K562 (cell line): ENCODE data around the gene GJC2. TPM values are rescaled to one million over a fixed set of nuclear protein-coding genes. Genes with fewer than 3 reads are reported as not detected.

ENCODE experiments used
- ATAC-seq: fragments of 200-7000 bp; cut with Tn5 transposase; 3 replicates; pipeline ENCODE4 v1.9.1; 2020; ENCODE audit warnings: moderate library complexity
- BruUV-seq: library from RNA; stranded (reverse); fragments of 400-500 nt; replicated peaks from 2 replicates; lab custom pipeline; 2021; lab: Mats Ljungman, UMichigan
- CTCF ChIA-PET: fragments of 300-600 bp; formaldehyde crosslinking; extraction: SDS; loops from one replicate; lab custom pipeline; 2021; ENCODE audit warnings: low intra/inter-chr PET ratio; lab: Yijun Ruan, JAX
- POLR2A ChIA-PET: fragments of 300-600, 350-650 bp; sonication (Branson Sonifier 250); formaldehyde crosslinking; extraction: SDS; loops from one replicate; lab custom pipeline; 2021; ENCODE audit warnings: antibody characterized with exemption, inconsistent platforms; lab: Yijun Ruan, JAX
- DNase-seq, 4 experiments: peaks; one replicate each; pipeline versions ENCODE4 v3.0.0 to v3.0.0-alpha.2; 2011 to 2018; ENCODE audit warnings: low spot score in 3 of 4, mixed read lengths in 3 of 4; ENCODE audit errors: extremely low read depth in 1 of 4
- FAIRE-seq: peaks from 2 replicates; lab custom pipeline; 2011; peaks lifted over from hg19 to GRCh38; lab: Jason Lieb, UNC
- H2AFZ ChIP-seq: 2 replicates; pipeline ENCODE4 v1.6.0; 2011; ENCODE audit warnings: low read depth, low read length, control low read depth, inconsistent platforms
- H3K27ac ChIP-seq: fragments of 200-600 bp; 3 replicates; pipeline ENCODE4 v1.8.0; 2011; ENCODE audit warnings: low read depth, mild to moderate bottlenecking, control low read depth, inconsistent platforms, low read length, moderate library complexity, mixed read lengths; ENCODE audit errors: extremely low read depth
- H3K27me3 ChIP-seq, 2 experiments: fragments of 300-600 bp in 1 of 2; 2 replicates in 1 of 2; 3 replicates in 1 of 2; pipeline versions ENCODE4 v1.6.0 to v1.8.0; 2011; ENCODE audit warnings: inconsistent platforms in 2 of 2, low read length in 2 of 2, mild to moderate bottlenecking in 1 of 2, mixed read lengths in 1 of 2, moderate library complexity in 1 of 2; ENCODE audit not compliant: control insufficient read depth in 2 of 2, insufficient read depth in 2 of 2
- H3K36me3 ChIP-seq: fragments of 300-600 bp; 3 replicates; pipeline ENCODE4 v1.8.0; 2011; ENCODE audit warnings: mild to moderate bottlenecking, low read length, inconsistent platforms; ENCODE audit not compliant: control insufficient read depth, insufficient read depth
- H3K4me1 ChIP-seq, 2 experiments: fragments of 200-600 bp in 1 of 2; replicated peaks in 1 of 2; 2 replicates in 1 of 2; 3 replicates in 1 of 2; pipeline versions ENCODE4 v1.5.1 to v1.8.0; 2011; ENCODE audit warnings: inconsistent platforms in 2 of 2, low read length in 2 of 2, mild to moderate bottlenecking in 1 of 2, mixed read lengths in 1 of 2, moderate library complexity in 1 of 2; ENCODE audit not compliant: control insufficient read depth in 2 of 2, insufficient read depth in 2 of 2
- H3K4me2 ChIP-seq: 2 replicates; pipeline ENCODE4 v1.6.1; 2011; ENCODE audit warnings: low read length, control low read depth, inconsistent platforms, mixed read lengths; ENCODE audit not compliant: insufficient read depth
- H3K4me3 ChIP-seq: fragments of 200-600 bp; sonication (generic), shearing (Covaris generic); 2 replicates; pipeline ENCODE4 v1.5.1; 2016; ENCODE audit warnings: control low read depth, inconsistent platforms
- H3K79me2 ChIP-seq: fragments of 200-600 bp; 3 replicates; pipeline ENCODE4 v1.8.0; 2011; ENCODE audit warnings: low read length, inconsistent platforms; ENCODE audit not compliant: control insufficient read depth, insufficient read depth
- H3K9ac ChIP-seq, 2 experiments: 2 replicates each; pipeline versions ENCODE4 v1.6.0 to v1.6.1; 2011; ENCODE audit warnings: low read depth in 2 of 2, low read length in 2 of 2, control low read depth in 1 of 2, inconsistent platforms in 1 of 2, mild to moderate bottlenecking in 1 of 2, mixed read lengths in 1 of 2; ENCODE audit not compliant: insufficient read depth in 1 of 2
- H3K9me1 ChIP-seq: one replicate; pipeline ENCODE4 v1.6.0; 2011; ENCODE audit warnings: inconsistent platforms, mild to moderate bottlenecking, low read length, moderate library complexity; ENCODE audit not compliant: control insufficient read depth, insufficient read depth
- H3K9me3 ChIP-seq: replicated peaks from 2 replicates; pipeline ENCODE4 v1.5.1; 2011; ENCODE audit warnings: low read depth, low read length, inconsistent platforms; ENCODE audit not compliant: control insufficient read depth, insufficient read depth
- H4K20me1 ChIP-seq: replicated peaks from 2 replicates; pipeline ENCODE4 v1.6.1; 2011; ENCODE audit warnings: low read length, inconsistent platforms, mixed read lengths; ENCODE audit not compliant: control insufficient read depth, insufficient read depth
- CBX1 ChIP-seq: sonication (generic); IDR thresholded peaks from 2 replicates; pipeline ENCODE4 v1.6.1; 2016; ENCODE audit warnings: antibody characterized with exemption, low read depth, mild to moderate bottlenecking
- HDAC8 ChIP-seq: fragments of 450-650 bp; IDR thresholded peaks from 2 replicates; pipeline ENCODE4 v1.6.1; 2016; ENCODE audit warnings: mild to moderate bottlenecking, missing genetic modification characterization, moderate library complexity, missing compliant biosample characterization
- POLR2AphosphoS2 ChIP-seq: IDR thresholded peaks from 2 replicates; pipeline ENCODE4 v1.6.1; 2012; ENCODE audit warnings: low read length, improper control_type of control experiment
- POLR2H ChIP-seq: IDR thresholded peaks from 2 replicates; pipeline ENCODE4 v1.6.1; 2016; ENCODE audit warnings: missing genetic modification characterization, low read depth, mild to moderate bottlenecking, control low read depth, missing compliant biosample characterization, moderate library complexity
- ZBTB7A ChIP-seq: IDR thresholded peaks from 2 replicates; pipeline ENCODE4 v1.6.1; 2011; ENCODE audit warnings: low read depth, mild to moderate bottlenecking, low read length, moderate library complexity, borderline replicate concordance; ENCODE audit not compliant: control insufficient read depth
- ZFP36 ChIP-seq: fragments of 150-350 bp; IDR thresholded peaks from 2 replicates; pipeline ENCODE4 v1.6.1; 2018; ENCODE audit warnings: low read length, low read depth; ENCODE audit not compliant: partially characterized antibody
- WGBS: fragments of 100-300 bp; shearing (Covaris generic); methylation state at CpG from one replicate; pipeline ENCODE4 v1.1.6; 2016; ENCODE audit warnings: low coverage, mixed read lengths; ENCODE audit not compliant: insufficient coverage; ENCODE audit errors: missing lambda C conversion rate; 5-methylcytosine and 5-hydroxymethylcytosine counted together
- in situ Hi-C: fragments of 300-500 bp; cut with MboI; formaldehyde crosslinking; loops from 4 replicates; pipeline ENCODE4 v1.15.0; 2018; ENCODE audit warnings: inconsistent platforms, mixed read lengths
- intact Hi-C: fragments of 100-400 bp; cut with micrococcal nuclease; formaldehyde crosslinking; loops from 2 replicates; pipeline ENCODE4 v1.14.2; 2022
- polyA plus RNA-seq, 8 experiments: library from polyadenylated mRNA; depleted of rRNA in 4 of 8; stranded (reverse) in 5 of 8; unstranded in 3 of 8; fragments of >200 nt; fragmentation: Nextera tagmentation in 2 of 8; fragmentation: Illumina TruSeq in 1 of 8; extraction: Ambion mirVana in 2 of 8; extraction: Trizol in 1 of 8; gene quantifications; 2 replicates each; pipeline versions ENCODE4 v1.2.1 to v1.2.3, GENCODE V29; 2011 to 2014; ENCODE audit warnings: inconsistent platforms in 1 of 8, missing spikeins in 1 of 8
- total RNA-seq, 7 experiments: library from RNA; depleted of rRNA in 6 of 7; stranded (reverse); fragments of >200 nt in 6 of 7; fragmentation: Illumina TruSeq in 2 of 7; extraction: Trizol in 2 of 7; gene quantifications; 2 replicates each; pipeline versions ENCODE4 v1.2.1 to v1.2.3, GENCODE V29; 2011 to 2021; ENCODE audit warnings: low replicate concordance in 1 of 7
- TF ChIP-seq, protein P1 (sequence below): sonication (generic); formaldehyde crosslinking; IDR thresholded peaks from 2 replicates; pipeline ENCODE4 v1.8.0; 2022; ENCODE audit warnings: missing genetic modification reagents, mild to moderate bottlenecking, moderate library complexity, borderline replicate concordance
- TF ChIP-seq, protein P2 (sequence below): fragments of 450-650 bp; formaldehyde crosslinking; IDR thresholded peaks from 2 replicates; pipeline ENCODE4 v1.4.0; 2020; ENCODE audit warnings: mild to moderate bottlenecking, moderate library complexity
- TF ChIP-seq, protein P3 (sequence below), 3 experiments: fragments of 200-800 bp in 1 of 3; sonication (Bioruptor generic) in 1 of 3; sonication (generic) in 1 of 3; formaldehyde crosslinking in 1 of 3; IDR thresholded peaks; 2 replicates each; pipeline versions ENCODE4 v1.6.1 to v1.8.0; 2016 to 2022; ENCODE audit warnings: mild to moderate bottlenecking in 2 of 3, missing compliant biosample characterization in 2 of 3, missing genetic modification characterization in 2 of 3, missing genetic modification reagents in 1 of 3

The GJC2 gene
- total and polyA plus RNA-seq, 9 of the 15 experiments (the other 6 are each of a cell fraction or from before 2014, with no cell fraction given) = 0.03 to 0.62 (median 0.11) TPM; not detected in 2

DNA sequence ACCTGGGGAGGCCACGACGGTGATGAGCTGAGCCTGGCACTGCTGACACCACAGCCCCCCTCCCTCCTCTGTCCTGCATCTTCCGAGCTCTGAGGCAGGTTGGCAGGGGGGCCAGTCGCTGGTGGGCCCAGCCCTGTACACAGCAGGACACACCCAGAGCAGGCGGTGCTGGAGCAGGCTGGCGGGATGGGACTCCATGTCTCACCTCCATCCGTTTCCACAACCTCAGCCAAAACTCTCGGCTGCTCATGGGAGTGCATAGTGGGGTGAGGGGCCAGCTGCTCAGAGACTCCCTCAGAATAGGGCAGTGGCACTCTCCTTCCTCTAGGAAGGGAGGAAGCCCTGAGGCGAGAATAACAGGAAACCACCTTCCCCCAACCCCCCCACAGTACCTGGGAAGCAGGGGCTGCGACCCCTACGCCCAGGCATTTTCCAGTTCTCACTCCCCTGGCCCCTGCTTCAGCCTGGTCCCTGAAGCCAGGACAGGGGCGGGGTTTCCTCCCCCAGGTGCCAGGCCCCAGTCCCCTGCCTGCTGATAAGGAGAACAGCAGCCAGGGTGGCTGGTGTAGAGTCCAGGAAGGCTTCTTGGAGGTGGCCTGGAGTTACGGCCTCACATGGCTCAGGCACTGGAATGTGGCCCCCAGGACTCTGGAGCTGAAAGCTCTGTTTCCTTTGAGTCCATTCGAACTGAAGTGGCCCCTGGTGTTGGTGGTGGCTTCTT, 12.7 kb downstream of the GJC2 start:
- H3K79me2 ChIP-seq = peaks cover 10% of the 10 kb centered on the region
- H3K36me3 ChIP-seq = no peaks in the 10 kb centered on the region
- no peak overlapping the region for H3K27ac ChIP-seq
- H3K9me3 ChIP-seq = no peaks in the 10 kb centered on the region
- no peak for FAIRE-seq
- no peak overlapping the region for H2AFZ ChIP-seq
- intact Hi-C loops (no loop called here), in situ Hi-C loops (no loop called here)
- POLR2A ChIA-PET = interaction anchor here (0.6 to 3.3 kb wide), 5 partner anchors 11 to 242 kb away, joined by 3 to 15 read pairs (median 3); no protein-coding TSS in a partner anchor
- CTCF ChIA-PET = no interaction called here
- no peaks in the 10 kb centered on the region for H3K27me3 ChIP-seq
- TF ChIP-seq, protein P1, sequence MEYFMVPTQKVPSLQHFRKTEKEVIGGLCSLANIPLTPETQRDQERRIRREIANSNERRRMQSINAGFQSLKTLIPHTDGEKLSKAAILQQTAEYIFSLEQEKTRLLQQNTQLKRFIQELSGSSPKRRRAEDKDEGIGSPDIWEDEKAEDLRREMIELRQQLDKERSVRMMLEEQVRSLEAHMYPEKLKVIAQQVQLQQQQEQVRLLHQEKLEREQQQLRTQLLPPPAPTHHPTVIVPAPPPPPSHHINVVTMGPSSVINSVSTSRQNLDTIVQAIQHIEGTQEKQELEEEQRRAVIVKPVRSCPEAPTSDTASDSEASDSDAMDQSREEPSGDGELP (CRISPR knock-in tag) = 0 out of 2 replicates have a peak, but pooled peaks have one; percentile 18
- no peak for TF ChIP-seq CBX1
- TF ChIP-seq ZFP36 = peak; percentile 93
- no peak for TF ChIP-seq POLR2AphosphoS2
- no peak for TF ChIP-seq POLR2H (tag)
- TF ChIP-seq, protein P2, sequence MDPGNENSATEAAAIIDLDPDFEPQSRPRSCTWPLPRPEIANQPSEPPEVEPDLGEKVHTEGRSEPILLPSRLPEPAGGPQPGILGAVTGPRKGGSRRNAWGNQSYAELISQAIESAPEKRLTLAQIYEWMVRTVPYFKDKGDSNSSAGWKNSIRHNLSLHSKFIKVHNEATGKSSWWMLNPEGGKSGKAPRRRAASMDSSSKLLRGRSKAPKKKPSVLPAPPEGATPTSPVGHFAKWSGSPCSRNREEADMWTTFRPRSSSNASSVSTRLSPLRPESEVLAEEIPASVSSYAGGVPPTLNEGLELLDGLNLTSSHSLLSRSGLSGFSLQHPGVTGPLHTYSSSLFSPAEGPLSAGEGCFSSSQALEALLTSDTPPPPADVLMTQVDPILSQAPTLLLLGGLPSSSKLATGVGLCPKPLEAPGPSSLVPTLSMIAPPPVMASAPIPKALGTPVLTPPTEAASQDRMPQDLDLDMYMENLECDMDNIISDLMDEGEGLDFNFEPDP (CRISPR knock-in tag) = no peak
- TF ChIP-seq, protein P3, sequence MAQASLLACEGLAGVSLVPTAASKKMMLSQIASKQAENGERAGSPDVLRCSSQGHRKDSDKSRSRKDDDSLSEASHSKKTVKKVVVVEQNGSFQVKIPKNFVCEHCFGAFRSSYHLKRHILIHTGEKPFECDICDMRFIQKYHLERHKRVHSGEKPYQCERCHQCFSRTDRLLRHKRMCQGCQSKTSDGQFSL (CRISPR knock-in tag; IDR thresholded peaks at IDR 0.05) = 0 out of 2 replicates have a peak, but pooled peaks have one; percentile 20
- TF ChIP-seq, protein P3 (tag; IDR thresholded peaks at IDR 0.05) = no peak
- TF ChIP-seq HDAC8 (tag) = no peak
- TF ChIP-seq ZBTB7A = peak; percentile 52; the same call in 1 of the 2 replicates
- ATAC-seq = no peak
- no peak overlapping the region for H3K4me2 ChIP-seq
- peak overlapping the region in 1 of 2 experiments; percentile 83; a peak in 2 of 4 replicates for H3K9ac ChIP-seq
- peaks cover 18 to 63% of the 10 kb centered on the region in 2 experiments for H3K4me1 ChIP-seq
- DNase-seq = peak in 3 of 4 experiments; percentile 39 to 43 (median 42)
- H3K4me3 ChIP-seq = no peak overlapping the region
- H3K9me1 ChIP-seq = peaks cover 12% of the 10 kb centered on the region
- H4K20me1 ChIP-seq = peaks cover 6% of the 10 kb centered on the region
- no TSS peak for BruUV-seq
- WGBS = 49% methylated on average over 12 of the region's 14 CpGs
